ENCODE data around the gene LRP1B. TPM values are rescaled to one million over a fixed set of nuclear protein-coding genes. Genes with fewer than 3 reads are reported as not detected.

Gene LRP1B
- total and polyA plus RNA-seq, 5 experiments from 2014 or later, result not detected

- ATAC-seq, result no peak
- Mint-ChIP-seq H3K4me1 (no peaks in the 10 kb centered on the region), H3K36me3 (peaks cover 0 to 3% (median 0%) of the 10 kb centered on the region in 3 donors), H3K27ac (no peak overlapping the region), H3K9me3 (peaks cover 0 to 4% (median 2%) of the 10 kb centered on the region in 9 donors), H3K4me3 (no peak overlapping the region), H3K27me3 (peaks cover 5 to 12% (median 9%) of the 10 kb centered on the region in 5 donors)
- POLR2A ChIA-PET, result no interaction called here
- no peak for DNase-seq
Observed at GRCh38 chr2:142136571-142136970, 5.8 kb upstream of the LRP1B start.

DNA sequence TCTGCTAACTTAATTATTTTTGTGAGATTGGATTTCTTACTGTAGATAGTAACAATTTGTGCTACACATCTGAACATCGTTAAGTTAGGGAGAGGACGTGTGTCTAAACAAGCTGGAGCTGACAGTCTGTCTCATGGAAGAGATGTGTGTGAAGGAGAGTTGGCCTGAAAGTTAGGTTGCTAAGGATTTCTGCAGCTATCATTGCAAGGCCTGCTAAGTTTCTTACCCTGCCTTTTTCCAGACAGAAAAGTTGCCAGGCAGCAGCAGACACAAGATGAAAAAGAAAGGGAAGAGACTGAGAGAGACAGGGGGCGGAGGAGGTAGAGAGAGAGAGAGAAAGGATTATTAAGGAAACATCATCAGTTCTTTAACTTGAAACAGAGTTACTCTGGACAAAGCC is 4.1 kb upstream of the LRP1B start:
- peaks cover 10 to 26% (median 25%) of the 10 kb centered on the region in 5 donors for H3K27me3 Mint-ChIP-seq
- H3K4me1 Mint-ChIP-seq, result peaks cover 2 to 14% (median 10%) of the 10 kb centered on the region in 4 donors
- POLR2A ChIA-PET, result no interaction called here
- peaks cover 0 to 8% (median 2%) of the 10 kb centered on the region in 9 donors for H3K9me3 Mint-ChIP-seq
- DNase-seq (no peak), ATAC-seq (no peak)
- no peak overlapping the region for H3K27ac Mint-ChIP-seq
- H3K4me3 Mint-ChIP-seq, result no peak overlapping the region
- peaks cover 0 to 4% (median 3%) of the 10 kb centered on the region in 3 donors for H3K36me3 Mint-ChIP-seq

GRCh38 chr2:142130111-142131009 is 456 bp downstream of the LRP1B start:
- peak overlapping the region in 3 of 10 donors; percentile 4 to 35 (median 32) for H3K4me3 Mint-ChIP-seq
- DNase-seq (peak in 1 of 10 donors; percentile 0), ATAC-seq (no peak)
- peaks cover 13 to 43% (median 35%) of the 10 kb centered on the region in 5 donors for H3K27me3 Mint-ChIP-seq
- peaks cover 0 to 30% (median 6%) of the 10 kb centered on the region in 9 donors for H3K9me3 Mint-ChIP-seq
- POLR2A ChIA-PET, result no interaction called here
- H3K27ac Mint-ChIP-seq, result no peak overlapping the region
- H3K36me3 Mint-ChIP-seq, result peaks cover 0 to 4% (median 3%) of the 10 kb centered on the region in 3 donors
- H3K4me1 Mint-ChIP-seq, result peaks cover 2 to 15% (median 10%) of the 10 kb centered on the region in 4 donors

GRCh38 chr2:142128105-142128504 is 2.7 kb downstream of the LRP1B start:
- Mint-ChIP-seq H3K4me3 (no peak overlapping the region), H3K27me3 (peaks cover 13 to 43% (median 35%) of the 10 kb centered on the region in 5 donors), H3K4me1 (peaks cover 2 to 15% (median 10%) of the 10 kb centered on the region in 4 donors), H3K27ac (no peak overlapping the region), H3K9me3 (peaks cover 0 to 30% (median 8%) of the 10 kb centered on the region in 9 donors), H3K36me3 (peaks cover 0 to 4% (median 3%) of the 10 kb centered on the region in 3 donors)
- DNase-seq (no peak), ATAC-seq (no peak)
- POLR2A ChIA-PET, result no interaction called here

DNA sequence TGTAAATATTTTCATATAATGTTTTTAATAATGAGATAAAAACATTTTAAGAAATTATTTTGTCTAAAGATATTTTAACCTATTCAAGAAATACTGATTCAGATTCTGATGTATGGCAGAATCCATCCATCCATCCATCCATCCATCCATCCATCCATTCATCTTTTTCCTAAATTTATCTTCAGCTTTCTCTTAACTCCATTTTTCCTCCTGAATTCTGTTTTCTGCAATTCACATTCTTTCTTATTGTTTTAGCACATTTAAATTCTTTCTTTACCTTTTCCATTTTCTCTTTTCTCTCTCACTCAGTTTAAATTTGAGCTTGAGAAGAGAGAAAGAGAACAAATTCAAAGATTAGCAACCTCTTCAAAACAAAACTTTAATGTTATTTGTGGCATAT is 3.6 kb downstream of the LRP1B start:
- ATAC-seq (no peak), DNase-seq (no peak)
- POLR2A ChIA-PET, result no interaction called here
- peaks cover 11 to 37% (median 30%) of the 10 kb centered on the region in 5 donors for H3K27me3 Mint-ChIP-seq
- H3K27ac Mint-ChIP-seq, result no peak overlapping the region
- H3K9me3 Mint-ChIP-seq, result peaks cover 0 to 30% (median 11%) of the 10 kb centered on the region in 9 donors
- peaks cover 2 to 15% (median 10%) of the 10 kb centered on the region in 4 donors for H3K4me1 Mint-ChIP-seq
- peaks cover 0 to 4% (median 3%) of the 10 kb centered on the region in 3 donors for H3K36me3 Mint-ChIP-seq
- H3K4me3 Mint-ChIP-seq, result no peak overlapping the region

- DNase-seq, result no peak
- Mint-ChIP-seq H3K36me3 (no peaks in the 10 kb centered on the region), H3K4me3 (no peak overlapping the region), H3K9me3 (peaks cover 3 to 28% (median 11%) of the 10 kb centered on the region in 9 donors), H3K27ac (no peak overlapping the region), H3K27me3 (peaks cover 3 to 16% (median 8%) of the 10 kb centered on the region in 5 donors), H3K4me1 (no peaks in the 10 kb centered on the region)
- ATAC-seq, result no peak
- POLR2A ChIA-PET, result no interaction called here
Observed at GRCh38 chr2:142124706-142125105, 6.1 kb downstream of the LRP1B start.

DNA sequence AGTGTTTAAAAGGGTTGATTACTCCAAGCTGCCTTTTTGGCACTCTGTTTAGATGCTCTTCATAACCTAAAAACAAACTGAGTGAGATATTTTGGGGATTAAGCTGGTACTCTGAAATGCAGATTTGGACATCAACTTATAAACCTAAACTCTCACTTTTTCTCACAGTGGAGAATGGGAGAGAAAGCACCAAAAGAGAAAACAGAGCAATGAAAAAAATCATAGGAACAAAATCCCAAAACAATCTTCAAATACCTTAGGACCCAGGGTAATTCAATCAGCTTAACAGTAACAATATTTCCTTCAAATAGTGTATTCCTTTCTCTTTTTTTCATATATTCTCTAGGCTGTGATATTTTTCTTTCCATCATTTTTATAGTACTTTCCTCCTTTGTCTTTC is 11.5 kb downstream of the LRP1B start:
- H3K27me3 Mint-ChIP-seq, result no peaks in the 10 kb centered on the region
- ATAC-seq (no peak), DNase-seq (no peak)
- no peak overlapping the region for H3K27ac Mint-ChIP-seq
- no peaks in the 10 kb centered on the region for H3K4me1 Mint-ChIP-seq
- POLR2A ChIA-PET, result no interaction called here
- no peak overlapping the region for H3K4me3 Mint-ChIP-seq
- H3K9me3 Mint-ChIP-seq, result peaks cover 2 to 19% (median 5%) of the 10 kb centered on the region in 9 donors
- no peaks in the 10 kb centered on the region for H3K36me3 Mint-ChIP-seq

DNA sequence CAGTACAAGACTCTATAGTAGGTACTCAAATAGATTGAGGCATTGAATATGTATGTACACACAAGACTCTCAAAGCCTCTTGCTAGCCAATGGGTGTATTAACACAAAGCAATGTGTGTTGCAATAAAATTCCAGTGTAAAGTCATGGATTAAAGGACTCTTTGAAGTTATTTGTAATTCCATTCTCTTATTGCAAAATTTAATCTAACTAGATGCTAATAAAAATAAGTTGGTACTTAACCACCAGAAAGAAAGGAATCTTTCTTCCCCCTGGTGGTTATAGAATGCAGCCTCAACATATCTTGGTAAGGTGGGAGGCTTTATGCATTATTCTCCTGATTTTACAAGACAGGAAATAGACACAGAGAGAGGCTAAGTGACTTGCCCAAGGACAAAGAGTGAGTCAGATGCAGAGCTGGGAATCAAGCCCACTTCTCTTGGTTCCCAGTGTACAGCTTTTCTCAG is 18.0 kb downstream of the LRP1B start:
- Mint-ChIP-seq H3K4me3 (no peak overlapping the region), H3K36me3 (no peaks in the 10 kb centered on the region), H3K4me1 (no peaks in the 10 kb centered on the region), H3K27me3 (no peaks in the 10 kb centered on the region), H3K9me3 (peaks cover 0 to 14% (median 4%) of the 10 kb centered on the region in 9 donors), H3K27ac (no peak overlapping the region)
- DNase-seq (no peak), ATAC-seq (no peak)
- POLR2A ChIA-PET, result no interaction called here

- H3K4me3 Mint-ChIP-seq, result no peak overlapping the region
- POLR2A ChIA-PET, result no interaction called here
Observed at GRCh38 chr2:142104134-142104758, 26.6 kb downstream of the LRP1B start.

GRCh38 chr2:142100970-142101369 is 29.8 kb downstream of the LRP1B start:
- H3K27me3 Mint-ChIP-seq, result no peaks in the 10 kb centered on the region
- H3K9me3 Mint-ChIP-seq, result peaks cover 0 to 6% (median 0%) of the 10 kb centered on the region in 9 donors
- H3K36me3 Mint-ChIP-seq, result no peaks in the 10 kb centered on the region
- ATAC-seq (no peak), DNase-seq (no peak)
- POLR2A ChIA-PET, result no interaction called here
- no peak overlapping the region for H3K27ac Mint-ChIP-seq
- no peaks in the 10 kb centered on the region for H3K4me1 Mint-ChIP-seq
- no peak overlapping the region for H3K4me3 Mint-ChIP-seq

More at GRCh38 chr2:142104134-142104758, 26.6 kb downstream of the LRP1B start:
- H3K27ac Mint-ChIP-seq, result no peak overlapping the region
- no peaks in the 10 kb centered on the region for H3K36me3 Mint-ChIP-seq
- H3K4me1 Mint-ChIP-seq, result no peaks in the 10 kb centered on the region
- H3K9me3 Mint-ChIP-seq, result peaks cover 0 to 4% (median 0%) of the 10 kb centered on the region in 9 donors
- ATAC-seq, result no peak
- DNase-seq, result no peak
- H3K27me3 Mint-ChIP-seq, result no peaks in the 10 kb centered on the region

DNA sequence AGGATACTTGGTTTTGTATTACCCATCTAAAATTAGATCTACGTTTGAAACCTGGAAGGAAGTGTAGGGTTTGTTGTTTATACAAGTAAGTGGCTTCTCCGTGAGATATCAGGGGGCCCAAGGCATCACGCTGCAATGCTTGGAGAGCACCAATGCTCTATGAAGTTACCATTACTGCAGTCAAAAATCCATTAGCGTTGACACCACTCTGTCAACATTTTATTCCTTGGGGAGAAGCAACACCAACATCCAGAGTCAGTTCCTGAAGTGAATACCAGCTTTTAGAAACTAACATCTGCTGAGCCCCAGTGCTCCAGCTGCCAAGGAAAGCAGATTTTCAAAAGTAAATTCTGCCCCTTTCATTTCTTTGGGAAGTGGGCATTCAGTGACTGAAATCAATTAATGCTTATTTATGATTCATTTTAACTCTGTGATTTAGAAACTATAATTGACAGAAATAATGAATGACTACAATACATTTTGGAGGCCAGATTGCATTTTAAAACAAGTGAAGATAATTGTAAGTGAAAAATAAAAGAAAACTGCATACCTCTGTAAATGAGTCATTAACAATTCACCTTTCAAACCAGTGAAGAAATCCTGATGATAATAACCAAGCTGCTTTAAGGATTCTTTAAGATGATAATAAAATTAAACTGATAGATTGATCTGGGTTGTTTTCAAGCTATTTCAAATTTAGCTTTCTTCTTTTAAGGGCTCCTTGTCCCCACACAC is 30.5 kb downstream of the LRP1B start:
- ATAC-seq (no peak), DNase-seq (no peak)
- no peak overlapping the region for H3K27ac Mint-ChIP-seq
- no peak overlapping the region for H3K4me3 Mint-ChIP-seq
- peaks cover 0 to 6% (median 0%) of the 10 kb centered on the region in 9 donors for H3K9me3 Mint-ChIP-seq
- H3K4me1 Mint-ChIP-seq, result no peaks in the 10 kb centered on the region
- POLR2A ChIA-PET, result no interaction called here
- H3K36me3 Mint-ChIP-seq, result no peaks in the 10 kb centered on the region
- H3K27me3 Mint-ChIP-seq, result no peaks in the 10 kb centered on the region

DNA sequence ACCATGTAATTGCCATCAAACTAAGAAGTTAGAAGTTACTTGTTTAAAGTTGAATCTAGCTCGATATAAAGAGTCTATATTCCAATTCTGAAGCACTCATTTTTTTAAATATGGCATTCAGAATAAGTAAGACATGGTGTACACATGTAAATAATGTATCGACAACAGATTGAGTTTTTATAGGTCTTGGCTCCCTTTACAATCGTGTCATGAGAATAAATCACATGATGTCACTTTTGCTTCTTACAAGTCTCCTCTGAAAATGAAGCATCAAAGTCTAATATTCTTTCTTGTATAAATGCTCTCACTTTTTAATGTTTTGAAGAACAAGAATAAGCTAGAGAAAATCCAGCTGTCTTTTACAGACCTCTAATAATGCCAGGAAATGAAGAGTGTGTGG is 33.1 kb downstream of the LRP1B start:
- DNase-seq (no peak), ATAC-seq (no peak)
- POLR2A ChIA-PET, result no interaction called here
- H3K4me1 Mint-ChIP-seq, result no peaks in the 10 kb centered on the region
- H3K9me3 Mint-ChIP-seq, result peaks cover 0 to 8% (median 0%) of the 10 kb centered on the region in 9 donors
- no peaks in the 10 kb centered on the region for H3K36me3 Mint-ChIP-seq
- no peaks in the 10 kb centered on the region for H3K27me3 Mint-ChIP-seq
- no peak overlapping the region for H3K4me3 Mint-ChIP-seq
- H3K27ac Mint-ChIP-seq, result no peak overlapping the region
